Neural cell (in vitro differentiated cells): ENCODE measurements around the gene VWA7. TPM values are rescaled to one million over a fixed set of nuclear protein-coding genes. Genes with fewer than 3 reads are reported as not detected.
"Not testable (repeated sequence)": the region's sequence is repeated elsewhere in the genome, so short reads cannot be mapped to it uniquely, and the experiment has no call there.

ENCODE experiments used
- H2AFZ ChIP-seq: fragments of 200-600, 300-800 bp; sonication (generic), shearing (Covaris generic); 2 replicates; pipeline ENCODE4 v1.6.0; 2014; ENCODE audit warnings: low read depth, mild to moderate bottlenecking, antibody characterized with exemption, low read length, moderate library complexity
- H3F3A ChIP-seq: fragments of 200-600 bp; shearing (Covaris generic); 2 replicates; pipeline ENCODE4 v1.6.1; 2016; ENCODE audit warnings: mild to moderate bottlenecking, moderate library complexity, mixed read lengths, antibody characterized with exemption, low read length; ENCODE audit not compliant: insufficient read depth, poor library complexity, severe bottlenecking
- H3K27ac ChIP-seq: fragments of 200-600, 300-800 bp; sonication (generic), shearing (Covaris generic); 2 replicates; pipeline ENCODE4 v1.5.1; 2014; ENCODE audit warnings: mild to moderate bottlenecking, low read length, moderate library complexity
- H3K27me3 ChIP-seq: fragments of 300-800, 200-600 bp; sonication (generic), shearing (Covaris generic); 2 replicates; pipeline ENCODE4 v1.6.0; 2014; ENCODE audit warnings: mild to moderate bottlenecking, low read depth, low read length, moderate library complexity; ENCODE audit not compliant: insufficient read depth
- H3K36me3 ChIP-seq: fragments of 300-800, 200-600 bp; sonication (generic), shearing (Covaris generic); 2 replicates; pipeline ENCODE4 v1.5.1; 2014; ENCODE audit warnings: mild to moderate bottlenecking, antibody characterized with exemption, low read length, moderate library complexity; ENCODE audit not compliant: insufficient read depth
- H3K4me2 ChIP-seq: fragments of 300-800, 200-600 bp; sonication (generic), shearing (Covaris generic); 2 replicates; pipeline ENCODE4 v1.6.0; 2014; ENCODE audit warnings: mild to moderate bottlenecking, low read length
- H3K4me3 ChIP-seq: fragments of 300-800, 200-600 bp; sonication (generic), shearing (Covaris generic); 2 replicates; pipeline ENCODE4 v1.5.1; 2014; ENCODE audit warnings: mild to moderate bottlenecking, low read length, moderate library complexity
- H3K79me2 ChIP-seq: fragments of 200-600 bp; shearing (Covaris generic); replicated peaks from 2 replicates; pipeline ENCODE4 v1.6.0; 2014; ENCODE audit warnings: mild to moderate bottlenecking, low read length, moderate library complexity; ENCODE audit not compliant: insufficient read depth
- H3K9ac ChIP-seq: fragments of 300-800, 200-600 bp; sonication (generic), shearing (Covaris generic); 2 replicates; pipeline ENCODE4 v1.6.1; 2016; ENCODE audit warnings: mild to moderate bottlenecking, low read length, mixed read lengths
- H3K9me2 ChIP-seq: fragments of 200-600 bp; shearing (Covaris generic); 2 replicates; pipeline ENCODE4 v1.6.1; 2016; ENCODE audit warnings: mild to moderate bottlenecking, low read length, mixed read lengths; ENCODE audit not compliant: insufficient read depth
- H3K9me3 ChIP-seq: fragments of 200-600, 300-800 bp; sonication (generic), shearing (Covaris generic); 2 replicates; pipeline ENCODE4 v1.6.1; 2016; ENCODE audit warnings: mild to moderate bottlenecking, mixed run types, low read length, moderate library complexity, mixed read lengths
- H4K20me1 ChIP-seq: fragments of 200-600 bp; shearing (Covaris generic); 2 replicates; pipeline ENCODE4 v1.6.1; 2016; ENCODE audit warnings: mild to moderate bottlenecking, mixed run types; ENCODE audit not compliant: insufficient read depth
- EP300 ChIP-seq: fragments of 450-650 bp; conservative IDR thresholded peaks from 2 replicates; pipeline ENCODE4 v1.6.1; 2014; ENCODE audit warnings: antibody characterized with exemption, mild to moderate bottlenecking, moderate library complexity; ENCODE audit not compliant: poor library complexity, severe bottlenecking
- EZH2 ChIP-seq: fragments of 200-600, 300-800 bp; shearing (Covaris generic), sonication (generic); IDR thresholded peaks from 2 replicates; pipeline ENCODE4 v1.6.1; 2014; ENCODE audit warnings: antibody characterized with exemption, low read length, borderline replicate concordance, mild to moderate bottlenecking; ENCODE audit not compliant: insufficient read depth, poor library complexity, severe bottlenecking
- MXI1 ChIP-seq: fragments of 450-650 bp; conservative IDR thresholded peaks from 2 replicates; pipeline ENCODE4 v1.6.1; 2014; ENCODE audit warnings: antibody characterized with exemption, mild to moderate bottlenecking; ENCODE audit not compliant: poor library complexity, severe bottlenecking
- POLR2AphosphoS5 ChIP-seq: IDR thresholded peaks from 2 replicates; pipeline ENCODE4 v1.6.1; 2012
- RAD21 ChIP-seq: fragments of 450-650 bp; conservative IDR thresholded peaks from 2 replicates; pipeline ENCODE4 v1.6.1; 2014; ENCODE audit warnings: antibody characterized with exemption, mild to moderate bottlenecking, moderate library complexity
- REST ChIP-seq: IDR thresholded peaks from 2 replicates; pipeline ENCODE4 v1.6.1; 2012; ENCODE audit warnings: borderline replicate concordance
- SMC3 ChIP-seq: fragments of 450-650 bp; conservative IDR thresholded peaks from 2 replicates; pipeline ENCODE4 v1.6.1; 2014; ENCODE audit warnings: antibody characterized with exemption, mild to moderate bottlenecking, moderate library complexity; ENCODE audit not compliant: poor library complexity
- TAF1 ChIP-seq: IDR thresholded peaks from 2 replicates; pipeline ENCODE4 v1.6.1; 2012; ENCODE audit warnings: low read depth
- polyA plus RNA-seq: library from polyadenylated mRNA; depleted of rRNA; stranded (reverse); fragments of >200 nt; gene quantifications from 2 replicates; pipeline ENCODE4 v1.2.3, GENCODE V29; 2014
- TF ChIP-seq, protein P1 (sequence below): fragments of 450-650 bp; IDR thresholded peaks from 2 replicates; pipeline ENCODE4 v1.5.1; 2014; ENCODE audit warnings: antibody characterized with exemption, mild to moderate bottlenecking, moderate library complexity; ENCODE audit not compliant: poor library complexity, severe bottlenecking

Gene VWA7
- polyA plus RNA-seq, 1 donor from 2014 or later: 5.3 TPM

GRCh38 chr6:31822036-31822821 is 45.1 kb upstream of the VWA7 start:
- TF ChIP-seq EP300: no peak
- no peak for TF ChIP-seq REST
- no peak for TF ChIP-seq POLR2AphosphoS5
- no peak for TF ChIP-seq SMC3
- Histone ChIP-seq H3K27me3 (no peaks in the 10 kb centered on the region), H3K36me3 (no peaks in the 10 kb centered on the region), H3K4me2 (no peak overlapping the region), H3K9me2 (no peaks in the 10 kb centered on the region), H3K9ac (no peak overlapping the region), H3K9me3 (no peaks in the 10 kb centered on the region), H3F3A (peaks cover 3% of the 10 kb centered on the region), H3K79me2 (no peaks in the 10 kb centered on the region), H4K20me1 (no peaks in the 10 kb centered on the region), H3K27ac (no peak overlapping the region), H2AFZ (no peak overlapping the region), H3K4me3 (peak overlapping the region; percentile 60)

GRCh38 chr6:31821301-31822035 is 44.3 kb upstream of the VWA7 start:
- H3K27me3 ChIP-seq: no peaks in the 10 kb centered on the region
- TF ChIP-seq POLR2AphosphoS5: no peak
- TF ChIP-seq EP300: no peak
- TF ChIP-seq SMC3: no peak
- TF ChIP-seq EZH2: no peak
- TF ChIP-seq REST: no peak
- no peak for TF ChIP-seq MXI1
- TF ChIP-seq RAD21: no peak
- TF ChIP-seq, protein P1, sequence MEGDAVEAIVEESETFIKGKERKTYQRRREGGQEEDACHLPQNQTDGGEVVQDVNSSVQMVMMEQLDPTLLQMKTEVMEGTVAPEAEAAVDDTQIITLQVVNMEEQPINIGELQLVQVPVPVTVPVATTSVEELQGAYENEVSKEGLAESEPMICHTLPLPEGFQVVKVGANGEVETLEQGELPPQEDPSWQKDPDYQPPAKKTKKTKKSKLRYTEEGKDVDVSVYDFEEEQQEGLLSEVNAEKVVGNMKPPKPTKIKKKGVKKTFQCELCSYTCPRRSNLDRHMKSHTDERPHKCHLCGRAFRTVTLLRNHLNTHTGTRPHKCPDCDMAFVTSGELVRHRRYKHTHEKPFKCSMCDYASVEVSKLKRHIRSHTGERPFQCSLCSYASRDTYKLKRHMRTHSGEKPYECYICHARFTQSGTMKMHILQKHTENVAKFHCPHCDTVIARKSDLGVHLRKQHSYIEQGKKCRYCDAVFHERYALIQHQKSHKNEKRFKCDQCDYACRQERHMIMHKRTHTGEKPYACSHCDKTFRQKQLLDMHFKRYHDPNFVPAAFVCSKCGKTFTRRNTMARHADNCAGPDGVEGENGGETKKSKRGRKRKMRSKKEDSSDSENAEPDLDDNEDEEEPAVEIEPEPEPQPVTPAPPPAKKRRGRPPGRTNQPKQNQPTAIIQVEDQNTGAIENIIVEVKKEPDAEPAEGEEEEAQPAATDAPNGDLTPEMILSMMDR: no peak
- no peak for TF ChIP-seq TAF1
- no peaks in the 10 kb centered on the region for H3K9me3 ChIP-seq
- no peak overlapping the region for H2AFZ ChIP-seq
- no peak overlapping the region for H3K9ac ChIP-seq
- no peaks in the 10 kb centered on the region for H3K79me2 ChIP-seq
- H3F3A ChIP-seq: peaks cover under 1% of the 10 kb centered on the region
- no peaks in the 10 kb centered on the region for H3K36me3 ChIP-seq
- H3K4me2 ChIP-seq: no peak overlapping the region
- H3K9me2 ChIP-seq: no peaks in the 10 kb centered on the region
- H3K4me3 ChIP-seq: peak overlapping the region; percentile 60
- no peak overlapping the region for H3K27ac ChIP-seq
- no peaks in the 10 kb centered on the region for H4K20me1 ChIP-seq

DNA sequence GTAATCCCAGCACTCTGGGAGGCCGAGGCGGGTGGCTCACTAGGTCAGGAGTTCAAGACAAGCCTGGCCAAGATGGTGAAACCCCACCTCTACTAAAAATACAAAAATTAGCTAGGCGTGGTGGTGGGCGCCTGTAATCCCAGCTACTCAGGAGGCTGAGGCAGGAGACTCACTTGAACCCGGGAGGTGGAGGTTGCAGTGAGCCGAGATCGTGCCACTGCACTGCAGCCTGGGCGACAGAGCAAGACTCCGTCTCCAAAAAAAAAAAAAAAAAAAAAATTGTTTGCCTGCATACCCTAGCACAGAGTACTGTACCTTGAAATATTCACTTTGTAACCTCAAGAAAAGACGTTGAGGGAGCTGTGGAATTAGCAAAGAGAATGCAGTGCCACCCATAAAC is 43.3 kb upstream of the VWA7 start:
- not testable (repeated sequence) for H3K4me3 ChIP-seq, H4K20me1 ChIP-seq, H3K9ac ChIP-seq, H3K9me2 ChIP-seq, H2AFZ ChIP-seq, H3K9me3 ChIP-seq, H3F3A ChIP-seq, H3K27me3 ChIP-seq, H3K4me2 ChIP-seq, H3K27ac ChIP-seq, H3K79me2 ChIP-seq, H3K36me3 ChIP-seq
